NCI-H524 treated with DMSO at 0.1 percent for 48 hours (cell line): ENCODE data around the gene ARL4A.
"Not testable (repeated sequence)": the region's sequence is repeated elsewhere in the genome, so short reads cannot be mapped to it uniquely, and the experiment has no call there.

Experiments used
- DNase-seq: peaks from one replicate; lab custom pipeline; 2025; lab: John Stamatoyannopoulos, UW

Gene ARL4A

DNA sequence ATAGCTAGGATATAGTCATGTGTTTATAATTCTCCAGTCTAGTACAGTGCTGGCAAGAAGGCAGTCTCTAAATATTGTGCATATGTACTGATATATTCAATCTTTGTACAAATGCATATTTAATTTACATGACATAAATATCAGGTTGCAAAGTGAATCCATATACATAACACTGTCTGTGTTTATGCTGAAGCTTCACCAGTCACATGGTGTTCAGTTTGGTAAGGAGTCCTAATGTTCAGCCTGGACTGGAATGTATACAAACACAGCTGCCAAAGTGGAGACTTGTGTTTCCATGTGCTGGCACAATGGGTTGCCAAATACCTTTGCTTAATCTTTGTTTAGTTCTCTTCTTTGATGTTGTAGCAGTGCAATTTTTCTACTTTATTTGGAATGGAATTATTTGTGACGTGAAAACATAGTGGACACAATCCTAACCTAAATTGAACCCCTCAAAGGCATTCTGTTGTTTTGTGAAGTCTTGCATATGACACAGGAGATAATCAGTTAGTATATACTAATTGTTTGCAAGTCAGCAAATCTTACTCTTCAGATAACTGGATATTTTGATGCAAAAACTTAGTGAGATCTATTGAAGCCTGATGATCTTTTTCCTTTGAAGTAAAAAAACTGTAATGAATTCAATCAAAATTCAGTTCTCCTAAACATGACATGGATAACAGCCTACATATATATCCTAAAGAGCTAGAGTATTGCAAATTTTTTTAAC lies 17.3 kb upstream of the ARL4A start:
- DNase-seq = no peak

DNA sequence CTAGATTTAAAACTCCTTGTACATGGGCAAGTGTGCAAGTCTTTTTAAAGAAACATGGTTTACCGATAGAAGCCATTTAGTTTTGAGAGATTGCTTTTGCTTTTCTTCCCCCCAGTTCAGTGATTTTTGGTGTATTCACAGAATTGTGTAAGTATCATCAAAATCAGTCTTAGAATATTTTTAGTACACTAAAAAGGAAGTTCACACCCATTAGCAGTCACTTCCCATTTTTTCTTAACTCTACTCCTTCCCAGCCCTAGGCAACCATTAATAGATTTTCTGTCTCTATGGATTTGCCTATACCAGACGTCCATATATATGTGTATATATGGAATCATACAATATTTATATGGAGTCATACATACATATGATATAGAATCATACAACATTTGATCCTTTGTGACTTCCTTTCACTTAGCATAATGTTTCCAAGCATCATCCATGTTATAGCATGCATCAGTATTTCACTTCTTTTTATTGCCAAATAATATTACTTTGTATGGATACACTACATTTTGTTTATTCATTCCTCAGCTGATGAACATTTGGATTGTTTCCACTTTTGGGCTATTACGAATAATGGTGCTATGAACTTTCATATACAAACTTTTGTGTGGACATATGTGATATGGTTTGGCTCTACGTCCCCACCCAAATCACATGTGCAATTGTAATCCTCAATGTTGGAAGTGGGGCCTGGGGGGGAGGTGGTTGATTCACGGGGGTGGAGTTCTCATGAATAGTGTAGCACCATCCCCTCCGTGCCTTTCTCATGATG lies 16.5 kb upstream of the ARL4A start:
- DNase-seq = no peak

DNA sequence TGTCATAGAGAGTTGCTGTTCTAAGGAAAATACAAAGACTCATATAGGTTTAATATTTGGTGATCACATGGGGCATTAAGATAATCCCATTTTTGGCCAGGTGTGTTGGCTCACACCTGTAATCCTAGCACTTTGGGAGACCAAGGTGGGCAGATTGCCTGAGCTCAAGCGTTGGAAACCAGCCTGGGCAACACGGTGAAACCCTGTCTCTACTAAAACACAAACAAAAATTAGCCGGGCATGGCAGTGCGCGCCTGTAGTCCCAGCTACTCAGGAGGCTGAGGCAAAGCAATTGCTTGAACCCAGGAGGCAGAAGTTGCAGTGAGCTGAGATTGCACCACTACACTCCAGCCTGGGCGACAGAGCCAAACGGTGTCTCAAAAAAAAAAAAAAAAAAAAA lies 14.0 kb upstream of the ARL4A start:
- not testable (repeated sequence) for DNase-seq

DNA sequence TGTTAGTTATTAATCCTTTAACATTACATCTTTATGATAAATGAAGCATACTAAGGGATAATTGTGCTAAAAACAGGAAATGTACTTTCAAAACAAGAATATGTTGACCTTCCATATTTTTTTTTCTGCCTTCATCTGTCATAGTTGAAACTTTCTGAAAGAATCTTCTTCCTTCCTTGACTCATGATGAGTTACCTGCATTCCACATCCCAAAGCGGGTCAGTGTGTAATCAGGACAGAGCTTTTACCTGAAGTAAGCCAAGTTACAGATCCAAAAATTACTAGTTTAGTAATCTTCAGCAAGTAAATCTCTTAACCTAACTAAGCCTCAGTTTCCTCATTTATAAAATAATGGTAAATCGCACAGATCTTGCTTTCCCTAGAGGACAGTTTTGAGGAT lies 13.4 kb upstream of the ARL4A start:
- no peak for DNase-seq

DNA sequence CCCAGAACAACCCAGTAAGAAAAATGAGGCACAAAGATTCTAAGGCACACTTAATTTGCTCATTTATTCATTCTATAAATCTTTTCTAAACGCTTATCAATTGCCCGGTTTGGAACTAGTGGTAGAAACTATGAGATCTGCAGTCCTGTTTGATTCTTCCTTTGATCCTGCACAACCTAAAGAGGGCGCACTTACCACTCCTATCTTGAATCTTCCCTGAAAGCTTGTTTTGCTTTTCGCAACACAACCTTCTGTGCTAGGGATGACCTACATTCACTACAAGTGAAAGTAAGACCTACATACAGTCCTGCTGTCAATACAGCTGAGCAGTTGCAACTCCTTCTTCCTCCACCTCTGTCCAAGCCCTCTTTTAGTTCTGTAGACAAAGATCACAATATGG lies 12.6 kb upstream of the ARL4A start:
- DNase-seq = no peak

DNA sequence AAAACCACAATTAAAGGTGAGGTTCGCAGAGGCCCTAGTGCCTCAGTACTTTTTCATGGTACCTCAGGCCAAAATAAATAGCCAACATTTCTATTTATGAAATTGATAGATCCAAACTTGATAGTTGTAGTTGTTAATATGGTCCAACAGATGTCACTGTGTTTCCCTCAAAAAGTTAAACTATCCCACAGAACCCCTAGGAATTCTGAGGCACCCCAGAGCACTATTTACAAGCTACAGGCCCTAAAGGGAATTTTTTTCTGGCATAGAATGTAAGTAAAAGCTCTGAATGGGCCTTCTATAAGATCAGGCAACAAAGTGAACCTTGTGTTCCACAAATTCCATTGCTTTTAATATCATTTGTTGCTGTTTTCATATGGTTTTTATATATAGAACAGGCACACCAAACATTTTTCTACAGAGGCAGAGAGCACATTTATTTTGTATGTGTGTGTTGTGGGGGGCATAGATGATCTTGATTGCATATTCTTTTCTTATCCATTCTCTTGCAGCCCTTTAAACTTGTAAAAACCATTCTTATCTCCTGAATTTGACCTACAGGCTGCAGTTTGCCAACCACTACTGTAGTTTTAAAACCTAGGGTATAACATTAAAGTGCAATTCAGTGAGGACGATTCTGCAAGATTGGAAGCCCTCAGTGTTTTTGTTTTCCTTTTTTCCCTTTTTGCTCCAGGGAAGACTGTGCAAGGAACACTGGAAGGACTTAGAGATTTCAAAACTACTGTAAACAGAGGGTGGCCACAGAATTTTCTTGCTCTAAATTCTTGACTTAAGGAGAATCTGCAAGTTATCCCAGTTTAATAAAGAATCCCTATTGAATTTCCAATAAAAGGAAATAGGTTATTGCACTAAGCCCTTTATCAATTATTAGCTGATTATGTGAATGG lies 3.5 kb upstream of the ARL4A start:
- no peak for DNase-seq

DNA sequence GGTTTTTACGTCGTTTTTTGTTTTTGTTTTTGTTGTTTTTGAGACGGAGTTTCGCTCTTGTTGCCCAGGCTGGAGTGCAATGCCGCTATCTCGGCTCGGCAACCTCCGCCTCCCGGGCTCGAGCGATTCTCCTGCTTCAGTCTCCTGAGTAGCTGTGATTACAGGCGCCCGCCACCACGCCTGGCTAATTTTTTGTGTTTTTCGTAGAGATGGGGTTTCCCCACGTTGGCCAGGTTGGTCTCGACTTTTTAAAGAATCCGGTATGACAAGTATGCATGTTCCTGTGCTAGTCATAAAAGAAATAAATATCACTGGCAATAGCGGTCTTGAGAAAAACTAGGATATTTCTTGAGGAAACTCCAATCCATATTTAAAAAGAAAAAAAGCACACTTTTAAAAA lies 2.7 kb upstream of the ARL4A start:
- DNase-seq = no peak

DNA sequence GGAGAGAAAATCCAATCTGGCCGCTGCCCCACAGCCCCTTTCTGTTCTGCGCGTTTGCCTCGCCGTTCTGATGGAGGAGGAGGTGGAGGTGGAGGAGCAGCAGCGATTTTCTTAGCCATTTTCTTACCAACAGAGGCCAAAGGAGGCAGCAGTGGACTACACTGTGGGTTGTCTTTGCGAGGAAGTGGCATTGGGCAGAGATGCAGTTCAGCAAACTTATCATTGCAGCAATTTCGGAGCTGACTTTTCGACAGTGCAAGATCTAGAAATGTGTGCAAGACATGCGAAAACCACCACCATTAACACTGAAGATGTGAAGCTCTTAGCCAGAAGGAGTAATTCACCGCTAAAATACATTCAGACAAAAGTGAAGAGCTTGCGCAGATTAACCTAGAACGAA lies 1.9 kb upstream of the ARL4A start:
- DNase-seq = no peak

DNA sequence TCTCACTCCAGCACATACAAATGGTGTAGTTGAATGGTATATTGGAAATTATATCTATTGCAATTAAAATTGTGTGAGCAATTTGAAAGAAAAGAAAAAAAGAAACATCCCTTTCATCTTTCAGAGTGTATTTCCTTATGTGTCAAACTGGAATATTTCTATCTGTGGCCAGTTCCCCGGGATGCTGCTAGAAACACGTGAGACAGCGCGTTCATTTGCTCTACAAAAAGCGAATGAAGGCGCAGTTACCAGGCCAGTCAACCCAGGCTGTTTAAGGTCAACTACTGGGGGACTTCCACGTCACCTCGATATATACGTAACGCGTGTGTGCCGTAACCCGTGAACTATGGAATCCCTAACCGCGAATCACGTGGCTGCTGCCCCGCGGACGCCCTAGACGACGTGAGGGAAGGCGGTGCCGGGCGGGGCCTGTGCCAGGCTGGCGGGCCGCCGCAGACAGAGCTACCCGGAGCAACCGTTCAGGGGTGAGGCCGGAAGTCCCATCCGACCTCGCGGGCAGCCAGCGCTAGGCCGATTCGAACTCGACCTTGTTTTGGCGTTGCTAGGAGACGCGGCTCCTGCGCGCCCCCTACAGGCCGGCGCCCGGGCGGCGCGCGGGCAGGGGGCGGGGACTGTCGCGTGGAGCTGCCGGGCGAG lies 1.1 kb upstream of the ARL4A start:
- peak; percentile 17 for DNase-seq

DNA sequence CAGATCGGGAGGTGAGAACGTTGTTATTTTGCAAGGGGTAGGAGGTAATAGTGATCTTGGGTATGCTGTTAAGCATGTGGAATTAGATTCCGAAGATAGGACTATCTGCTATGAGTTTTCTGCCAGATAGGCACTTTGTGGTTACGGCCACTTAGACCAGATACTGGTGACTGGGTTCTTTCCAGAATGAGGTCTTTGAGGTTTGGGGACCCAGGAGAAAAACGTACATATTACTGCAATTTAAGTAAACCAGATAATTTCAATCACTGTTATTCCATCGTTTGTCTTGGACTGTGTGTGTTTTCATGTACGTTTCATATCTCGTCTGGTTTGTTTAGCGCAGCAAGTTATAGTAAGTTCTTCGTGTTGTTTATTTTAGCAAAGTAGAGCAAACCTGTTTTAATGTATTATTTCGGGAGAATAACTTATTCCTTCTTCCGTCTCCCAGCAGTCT lies 312 bp downstream of the ARL4A start:
- DNase-seq = no peak

DNA sequence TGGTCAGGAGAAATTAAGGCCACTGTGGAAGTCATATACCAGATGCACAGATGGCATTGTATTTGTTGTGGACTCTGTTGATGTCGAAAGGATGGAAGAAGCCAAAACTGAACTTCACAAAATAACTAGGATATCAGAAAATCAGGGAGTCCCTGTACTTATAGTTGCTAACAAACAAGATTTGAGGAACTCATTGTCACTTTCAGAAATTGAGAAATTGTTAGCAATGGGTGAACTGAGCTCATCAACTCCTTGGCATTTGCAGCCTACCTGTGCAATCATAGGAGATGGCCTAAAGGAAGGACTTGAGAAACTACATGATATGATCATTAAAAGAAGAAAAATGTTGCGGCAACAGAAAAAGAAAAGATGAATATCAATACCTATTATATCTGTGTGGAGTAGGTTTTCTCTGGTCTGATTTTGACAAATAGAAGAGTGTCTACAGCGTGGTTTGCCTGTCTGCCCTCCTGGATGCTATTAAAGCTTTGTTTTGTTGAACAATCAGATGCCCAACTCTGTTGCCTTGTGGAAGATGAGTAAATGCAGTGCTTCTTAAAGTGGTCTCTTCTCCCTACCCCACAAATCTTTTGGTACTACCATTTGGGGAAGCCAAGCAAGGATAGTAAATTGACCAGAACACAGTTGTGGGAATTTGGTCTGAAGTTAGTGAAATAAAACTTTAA lies 1.2 kb downstream of the ARL4A start:
- not testable (repeated sequence) for DNase-seq

DNA sequence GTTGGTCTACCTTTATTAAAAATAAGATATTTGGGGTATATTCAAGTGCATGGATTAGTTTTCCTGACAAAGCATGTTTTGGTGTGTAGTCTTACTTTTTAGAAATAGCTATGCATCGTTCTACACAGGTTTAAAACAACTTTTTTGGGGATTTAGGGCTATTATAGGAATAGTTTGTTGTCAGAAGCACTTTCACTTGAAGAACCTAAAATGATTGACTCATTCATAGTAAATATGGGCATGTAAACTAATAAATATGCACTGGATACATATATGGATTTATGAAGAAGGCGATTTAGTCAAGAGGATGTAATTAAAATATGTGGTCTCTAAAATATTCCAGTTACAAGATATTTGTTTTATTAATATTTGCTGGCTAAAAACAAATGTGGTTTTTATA lies 2.0 kb downstream of the ARL4A start:
- no peak for DNase-seq

DNA sequence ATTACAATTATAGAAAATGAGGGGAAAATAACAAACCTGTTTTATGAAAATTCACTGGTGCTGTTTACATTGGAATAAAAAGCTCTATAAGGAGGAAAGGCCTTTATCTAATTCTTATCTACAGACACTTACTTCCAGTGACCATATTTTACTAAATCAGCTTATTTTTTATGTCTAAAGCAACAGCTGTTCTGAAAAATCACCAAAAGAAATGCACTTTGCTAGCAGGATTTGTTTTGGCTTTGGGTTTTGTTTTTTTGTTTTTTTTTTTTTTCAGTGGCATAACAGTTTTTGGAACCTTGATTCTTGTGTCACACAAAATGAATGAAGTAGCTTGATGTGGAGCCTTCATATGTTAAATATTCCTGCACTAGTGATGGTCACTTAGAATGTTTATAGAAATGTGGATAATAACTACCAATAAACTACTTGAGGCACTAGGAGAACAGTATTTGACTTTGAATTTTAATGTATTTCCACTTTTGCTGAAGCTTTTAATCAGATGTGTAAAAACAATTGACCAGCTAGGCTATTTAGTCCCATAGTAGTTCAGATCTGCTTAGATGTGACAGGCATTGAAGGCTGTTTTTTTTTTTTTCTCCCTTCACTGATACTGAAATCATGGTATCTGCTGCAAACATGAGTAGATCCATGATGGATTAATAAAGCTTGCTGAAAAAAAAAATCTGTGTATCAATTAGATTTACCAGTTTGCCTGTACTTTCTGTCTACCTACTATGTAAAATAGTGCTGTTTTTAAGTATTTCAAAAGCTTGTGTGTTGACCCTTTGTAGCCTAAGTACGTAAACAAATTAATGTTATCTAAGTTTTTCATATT lies 2.8 kb downstream of the ARL4A start:
- DNase-seq = no peak

DNA sequence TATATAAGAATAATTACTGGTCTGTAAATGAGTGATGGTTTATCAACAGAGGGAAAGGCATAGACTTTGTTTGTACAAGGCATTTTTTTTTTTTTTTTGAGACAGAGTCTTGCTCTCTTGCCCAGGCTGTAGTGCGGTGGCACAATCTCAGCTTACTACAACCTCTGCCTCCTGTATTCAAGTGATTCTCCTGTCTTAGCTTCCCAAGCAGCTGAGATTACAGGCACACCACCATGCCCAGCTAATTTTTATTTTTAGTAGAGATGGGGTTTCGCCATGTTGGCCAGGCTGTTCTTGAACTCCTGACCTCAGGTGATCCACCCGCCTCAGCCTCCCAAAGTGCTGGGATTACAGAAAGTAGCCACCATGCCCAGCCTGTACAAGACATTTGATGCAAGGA lies 4.0 kb downstream of the ARL4A start:
- not testable (repeated sequence) for DNase-seq

DNA sequence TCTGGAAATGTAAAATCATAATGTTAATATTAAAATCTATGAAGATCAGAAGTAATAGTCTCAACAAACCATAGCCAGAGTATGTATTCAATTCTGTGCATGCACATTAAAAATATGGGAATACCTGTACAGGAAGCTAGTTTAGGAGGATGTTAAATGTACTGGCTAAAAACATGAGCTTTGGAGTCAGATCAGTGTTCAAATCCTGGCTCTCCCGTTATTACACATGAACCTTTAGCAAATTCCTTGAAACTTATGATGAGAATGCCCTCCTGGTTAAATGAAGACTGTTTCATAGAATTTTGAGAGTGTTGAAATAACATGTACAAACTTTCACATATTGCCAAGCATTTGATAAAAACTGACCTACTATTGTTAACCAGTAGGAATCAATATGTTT lies 4.6 kb downstream of the ARL4A start:
- DNase-seq = no peak

DNA sequence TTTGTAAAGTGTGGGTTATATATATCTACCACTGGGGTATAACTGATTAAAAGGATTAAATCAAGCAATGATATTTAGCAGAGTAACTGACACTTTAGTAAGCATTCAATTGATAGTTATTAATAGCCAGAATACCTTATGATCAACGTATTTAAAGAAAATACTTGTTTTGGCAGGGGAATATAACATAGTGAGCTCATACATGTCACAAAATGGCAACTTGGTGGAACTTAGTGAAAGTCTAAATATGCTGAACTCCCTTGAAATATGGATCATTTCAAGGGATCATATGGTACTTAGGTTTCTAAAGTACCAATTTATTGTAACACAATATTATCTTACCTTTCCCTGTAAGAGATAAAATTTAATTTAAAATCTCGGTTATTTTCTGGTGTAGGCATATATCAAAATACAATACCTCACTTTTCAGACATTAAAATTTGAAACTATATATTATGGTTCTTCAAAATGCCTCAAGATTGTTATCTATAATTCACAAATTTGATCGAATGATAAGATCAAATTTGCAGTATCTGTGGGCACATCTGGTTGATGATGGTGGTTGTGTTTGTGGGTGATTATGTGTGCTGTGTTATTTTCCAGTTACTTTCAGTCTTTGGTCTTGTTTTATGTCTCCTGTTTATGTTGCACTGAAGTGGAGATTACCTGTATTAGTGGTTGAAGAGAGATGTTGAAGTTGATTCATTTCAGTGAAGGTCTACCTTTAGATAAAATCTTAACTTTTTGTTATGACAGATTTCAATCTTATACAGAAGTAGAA lies 5.2 kb downstream of the ARL4A start:
- DNase-seq = no peak

DNA sequence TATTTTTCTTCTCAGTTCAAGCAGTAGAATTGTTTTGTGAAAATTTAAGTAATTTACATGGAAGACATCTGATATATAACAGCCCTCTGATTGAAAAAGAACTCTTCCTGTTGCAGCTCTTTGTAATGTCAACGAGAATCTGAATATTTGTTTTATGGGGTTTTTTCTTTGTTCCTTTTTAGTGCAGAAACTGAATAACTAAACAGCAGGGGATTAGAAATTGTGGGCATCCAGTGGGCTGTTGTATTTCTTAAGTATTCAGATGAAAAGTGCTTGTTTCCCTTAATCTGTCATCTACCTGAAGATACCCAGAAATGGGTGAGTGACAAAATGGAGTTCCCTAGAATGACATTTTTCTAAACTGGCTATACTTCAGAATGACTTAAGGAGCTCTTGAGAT lies 7.4 kb downstream of the ARL4A start:
- no peak for DNase-seq

DNA sequence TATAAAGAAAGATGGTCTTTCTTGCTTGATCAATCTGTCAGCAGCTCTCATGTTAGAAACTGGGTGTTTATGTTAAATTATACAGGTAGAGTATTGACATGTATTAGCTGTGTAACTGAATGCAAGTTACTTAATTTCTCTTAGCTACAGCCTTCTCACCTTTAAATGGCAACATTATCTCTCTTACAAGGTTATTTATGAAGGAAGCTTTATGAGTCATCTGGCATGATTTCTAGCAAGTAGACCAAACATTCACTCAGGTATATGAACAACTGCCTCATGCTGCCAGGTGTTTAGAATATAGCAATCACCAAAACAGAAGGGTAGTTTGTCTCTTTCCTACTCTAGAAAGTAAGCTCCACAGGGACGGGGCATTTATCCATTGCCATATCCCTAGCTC lies 8.5 kb downstream of the ARL4A start:
- no peak for DNase-seq

DNA sequence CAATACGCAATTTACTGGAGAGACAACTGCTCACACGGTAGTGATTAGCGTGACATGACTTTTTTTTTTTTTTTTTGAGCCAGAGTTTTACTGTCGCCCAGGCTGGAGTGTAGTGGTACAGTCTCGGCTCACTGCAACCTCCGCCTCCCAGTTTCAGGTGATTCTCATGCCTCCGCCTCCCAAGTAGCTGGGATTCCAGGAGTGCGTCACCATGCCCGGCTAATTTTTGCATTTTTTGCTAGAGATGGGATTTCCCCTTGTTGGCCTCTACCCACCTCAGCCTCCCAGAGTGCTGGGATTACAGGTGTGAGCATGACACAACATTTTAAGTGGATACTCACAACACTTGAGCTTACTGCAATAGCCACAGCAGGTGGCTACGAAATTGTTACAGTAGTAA lies 11.9 kb downstream of the ARL4A start:
- no peak for DNase-seq

DNA sequence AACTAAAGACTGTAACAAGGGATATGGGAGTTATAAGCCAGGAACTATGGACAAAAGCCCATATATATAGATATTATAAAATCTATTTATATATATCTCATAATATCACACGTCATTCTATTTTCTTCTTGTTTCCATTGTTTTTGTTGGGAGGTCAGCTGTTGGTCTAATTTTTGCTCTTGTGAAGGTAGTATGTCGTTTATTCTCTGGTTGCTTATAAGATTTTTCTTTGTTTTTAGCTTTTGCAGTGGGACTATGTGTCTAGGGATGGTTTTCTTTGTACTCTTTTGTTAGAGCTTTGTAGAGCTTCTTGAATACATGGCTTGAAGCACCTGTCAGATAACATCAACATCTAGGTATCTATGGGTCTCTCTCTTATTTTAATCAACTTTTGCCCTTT lies 14.0 kb downstream of the ARL4A start:
- no peak for DNase-seq
